GM19351 (cell line): ENCODE measurements around the gene DPYD.

Experiments
- ATAC-seq: cut with Tn5 transposase; IDR thresholded peaks from one replicate; pipeline ENCODE4 v1.9.1; 2021; ENCODE audit warnings: mild to moderate bottlenecking, moderate library complexity; ENCODE audit not compliant: unreplicated experiment

The DPYD gene

DNA sequence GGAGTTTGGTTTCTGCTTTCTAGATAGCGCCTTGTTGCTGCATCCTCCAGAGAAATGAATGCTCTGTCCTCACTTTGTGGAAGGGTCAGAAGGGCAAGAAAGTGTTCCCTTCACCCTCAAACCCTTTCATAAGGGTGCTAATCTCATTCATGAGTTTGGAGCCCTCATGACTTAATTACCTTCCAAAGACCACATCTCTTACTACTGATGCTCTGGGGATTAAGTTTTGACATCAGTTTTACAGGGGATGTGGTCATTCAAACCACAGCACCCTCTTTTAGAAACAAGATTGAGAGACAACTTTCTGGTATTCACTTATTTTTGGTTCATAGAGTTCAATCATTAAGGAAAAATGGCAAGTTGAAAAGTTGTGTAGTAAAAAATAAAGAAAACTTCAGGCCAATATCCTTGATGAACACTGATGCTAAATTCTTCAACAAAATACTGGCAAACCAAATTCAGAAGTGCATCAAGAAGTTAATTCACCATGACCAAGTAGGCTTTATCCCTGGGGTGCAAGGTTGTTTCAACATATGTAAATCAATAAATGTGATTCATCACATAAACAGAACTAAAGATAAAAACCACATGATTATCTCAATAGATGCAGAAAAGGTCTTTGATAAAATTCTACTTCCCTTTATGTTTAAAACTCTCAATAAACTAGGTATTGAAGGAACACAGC lies 757.1 kb downstream of the DPYD start:
- ATAC-seq, result peak; percentile 54

DNA sequence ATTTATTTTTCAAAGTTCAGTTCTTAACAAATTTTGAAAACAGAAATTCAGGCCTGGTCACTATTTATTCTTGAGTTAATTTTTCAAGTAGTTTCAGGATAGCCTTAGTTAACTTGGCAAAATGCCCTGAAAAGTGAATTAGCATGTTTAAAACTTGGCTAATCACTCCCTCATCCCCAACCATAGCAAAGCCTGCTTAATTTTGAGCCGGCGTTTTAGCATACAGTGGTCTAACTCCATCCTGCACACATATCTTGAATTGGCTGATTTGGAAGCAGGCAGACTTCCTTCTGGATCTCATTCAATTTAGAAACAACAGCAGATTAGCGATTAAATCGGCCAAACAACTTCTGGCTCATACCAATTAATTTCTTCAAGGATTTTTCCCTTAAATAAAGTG lies 760.0 kb downstream of the DPYD start:
- ATAC-seq, result no peak

DNA sequence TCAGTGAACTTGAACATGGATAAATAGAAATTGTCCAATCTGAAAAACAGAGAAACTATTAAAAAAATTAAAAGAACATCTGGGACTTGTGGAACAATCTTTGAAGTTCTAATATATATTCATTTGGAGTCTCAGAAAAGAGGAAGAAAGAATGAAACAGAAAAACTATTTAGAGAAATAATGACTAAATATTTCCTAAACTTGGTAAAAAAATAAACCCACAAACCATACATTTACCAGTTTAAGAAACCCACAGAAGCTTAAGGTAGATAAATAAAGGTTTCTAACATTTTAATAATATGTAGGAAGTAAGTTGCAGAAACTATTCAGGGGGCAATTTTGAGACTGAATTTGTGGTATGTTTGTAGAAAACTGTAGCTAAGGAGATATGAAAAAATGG lies 761.5 kb downstream of the DPYD start:
- ATAC-seq, result peak; percentile 60

DNA sequence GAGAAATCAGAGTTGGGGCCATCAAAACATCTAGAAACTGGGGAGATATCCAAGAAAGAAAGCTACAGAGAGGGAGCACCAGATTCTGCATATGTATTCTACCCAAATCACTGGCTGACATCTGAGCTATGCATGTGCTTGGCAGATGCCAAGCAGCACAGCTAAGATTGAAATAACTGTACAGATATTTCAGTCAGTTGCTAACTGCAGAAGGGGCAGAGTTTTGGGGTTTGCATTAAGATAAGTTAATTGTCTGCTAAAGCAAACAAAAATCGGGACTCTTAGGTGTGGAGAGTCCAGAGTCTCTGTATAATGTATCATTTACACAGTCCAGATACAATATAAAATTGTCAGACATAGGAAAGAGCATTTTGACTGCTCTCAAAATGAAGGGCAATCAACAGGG lies 762.1 kb downstream of the DPYD start:
- peak; percentile 10 for ATAC-seq

DNA sequence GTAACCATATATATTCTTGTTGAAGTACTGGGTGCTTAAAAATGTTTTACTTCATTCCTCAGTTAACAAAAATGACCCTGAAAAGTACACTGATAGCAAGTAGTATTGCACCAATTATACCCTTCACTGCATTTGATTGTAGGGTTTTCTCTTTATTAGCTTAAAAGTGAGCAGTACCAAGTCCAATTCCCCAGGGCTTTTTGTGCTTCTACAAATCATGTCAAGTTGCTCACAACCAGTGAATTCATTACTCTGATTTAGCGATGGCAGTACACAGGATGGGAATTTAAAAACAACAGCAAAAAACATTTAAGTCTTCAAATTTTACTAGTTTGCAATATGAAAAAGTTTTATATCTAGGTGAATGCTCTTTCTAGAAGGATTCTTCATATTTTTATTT lies 762.8 kb downstream of the DPYD start:
- no peak for ATAC-seq

DNA sequence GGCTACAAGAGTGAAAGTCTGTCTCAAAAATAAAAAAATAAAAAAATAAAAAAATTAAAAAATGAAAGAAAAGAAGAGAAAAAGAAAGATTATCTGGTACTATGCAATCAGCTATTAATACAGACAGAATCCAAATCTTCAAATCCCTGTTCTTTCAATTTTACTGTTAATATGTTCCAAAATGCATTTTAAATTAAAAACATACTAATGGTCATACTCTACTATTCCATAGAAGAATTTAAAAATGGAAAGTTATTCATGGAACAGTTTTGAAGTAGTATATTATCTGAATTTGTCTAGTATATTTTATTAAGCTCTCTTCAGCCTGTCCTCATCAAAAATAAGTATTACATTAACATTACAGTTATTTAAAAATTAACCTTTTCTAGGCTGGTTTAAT lies 769.2 kb downstream of the DPYD start:
- no peak for ATAC-seq

DNA sequence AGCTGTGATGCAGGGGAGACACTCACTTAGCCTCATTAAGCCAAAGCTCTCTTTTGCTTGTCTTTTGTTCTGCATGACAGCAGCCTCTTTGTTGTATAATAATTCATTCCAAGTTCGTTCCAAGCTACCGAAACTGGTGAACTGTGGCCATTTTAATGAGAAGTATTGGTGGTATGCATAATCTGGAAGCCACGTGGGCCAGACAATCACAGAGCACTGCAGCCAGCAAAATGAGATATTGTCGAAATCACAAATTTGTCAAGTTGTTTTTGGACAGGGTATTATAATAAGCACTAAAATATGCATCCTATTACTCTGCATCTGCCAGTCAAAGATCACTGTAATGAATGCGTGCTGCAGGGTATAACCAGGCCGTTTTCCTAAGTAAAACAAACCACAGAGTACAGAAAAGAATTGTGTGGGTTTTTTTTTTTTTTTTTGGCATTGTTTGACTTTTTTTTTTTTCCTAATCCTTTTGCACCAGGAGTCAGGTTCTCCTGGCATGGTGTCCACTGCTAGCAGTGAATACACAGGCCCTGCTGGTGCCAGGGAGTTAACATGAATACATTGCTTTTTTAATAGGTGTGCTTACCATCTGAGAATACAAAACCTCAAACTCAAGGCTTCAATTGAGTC lies 775.4 kb downstream of the DPYD start:
- no peak for ATAC-seq

DNA sequence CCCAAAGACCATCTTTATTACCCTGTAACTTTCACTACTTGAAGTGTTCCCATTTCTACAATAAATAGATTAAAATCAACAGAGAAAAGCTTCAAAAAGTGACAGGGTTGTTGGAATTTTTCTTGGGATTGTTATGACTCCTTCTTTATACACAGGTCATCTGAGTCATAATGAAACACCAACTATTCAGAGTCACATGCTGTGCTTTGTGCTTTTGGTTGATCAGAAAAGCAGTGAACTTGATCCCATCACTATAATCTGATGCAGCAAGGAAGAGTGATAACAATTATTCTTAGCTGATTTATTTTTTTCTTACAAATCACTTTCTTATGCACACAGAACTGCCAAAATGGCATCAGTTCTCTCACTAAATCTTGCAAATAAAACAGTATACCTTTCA lies 776.3 kb downstream of the DPYD start:
- no peak for ATAC-seq

DNA sequence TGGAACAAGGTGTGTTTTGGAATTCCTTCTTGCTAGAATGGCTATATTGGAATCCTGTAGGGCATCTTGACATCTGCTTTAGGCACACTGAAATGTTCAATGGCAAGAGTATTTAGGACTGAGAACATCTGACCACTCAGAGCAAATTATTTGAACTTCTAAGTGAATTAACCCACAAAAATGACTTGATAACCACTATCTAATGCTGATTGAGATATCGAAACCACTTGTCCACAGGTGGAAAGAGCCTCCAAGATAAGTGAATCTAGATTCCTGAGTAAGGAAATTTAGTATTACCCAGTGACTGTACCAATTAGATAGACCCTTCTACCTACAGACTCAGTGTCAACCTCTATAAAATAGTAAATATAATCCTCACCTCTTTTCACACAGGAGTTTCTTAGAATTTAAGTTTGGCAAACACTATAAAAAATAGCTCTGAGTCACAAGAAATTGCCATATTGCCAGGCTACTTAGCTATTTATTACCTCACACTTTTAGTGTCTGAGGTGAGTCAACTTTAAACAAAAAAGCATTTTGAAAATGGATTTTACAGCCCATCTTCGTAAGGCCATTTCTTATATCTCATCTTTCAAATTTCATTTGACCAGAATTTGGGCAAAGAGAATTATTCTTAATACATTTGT lies 777.5 kb downstream of the DPYD start:
- ATAC-seq, result no peak

DNA sequence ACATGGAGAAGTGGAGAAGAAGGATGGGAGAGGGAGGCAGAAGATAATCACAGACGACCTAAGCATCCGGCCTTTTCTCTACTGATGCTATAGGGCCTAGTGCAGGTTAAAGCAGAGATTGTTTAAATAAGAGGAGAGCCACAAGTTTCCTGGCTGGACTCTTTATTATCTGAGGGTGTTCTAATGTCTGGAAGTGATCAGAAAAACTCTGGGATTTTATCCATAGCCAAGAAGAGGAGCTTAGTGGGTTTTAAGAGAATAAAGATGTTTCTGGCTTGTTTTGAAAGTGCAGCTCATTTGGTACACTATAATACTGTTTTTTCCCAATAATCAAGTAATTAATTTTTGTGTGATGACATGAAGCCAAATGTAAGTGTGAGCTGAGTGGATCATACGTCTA lies 780.2 kb downstream of the DPYD start:
- no peak for ATAC-seq

DNA sequence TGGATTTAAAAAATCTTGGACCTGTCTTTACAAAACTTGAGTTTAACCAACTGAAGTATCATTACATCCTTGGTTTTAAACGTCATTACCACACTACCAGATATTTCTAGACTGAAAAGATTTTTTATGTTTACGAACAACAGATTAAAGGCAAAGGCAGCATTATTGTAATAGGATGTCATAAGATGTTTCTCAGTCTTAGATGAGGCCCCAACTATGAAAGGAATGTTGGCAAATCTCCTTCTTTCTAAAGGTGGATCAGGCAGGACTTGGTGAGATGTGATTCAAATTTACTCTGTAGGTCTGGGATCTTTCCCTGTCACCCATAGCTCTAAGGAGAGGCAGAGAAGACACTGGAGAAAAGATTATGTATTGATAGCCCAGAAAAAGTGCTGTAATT lies 781.3 kb downstream of the DPYD start:
- ATAC-seq, result no peak

DNA sequence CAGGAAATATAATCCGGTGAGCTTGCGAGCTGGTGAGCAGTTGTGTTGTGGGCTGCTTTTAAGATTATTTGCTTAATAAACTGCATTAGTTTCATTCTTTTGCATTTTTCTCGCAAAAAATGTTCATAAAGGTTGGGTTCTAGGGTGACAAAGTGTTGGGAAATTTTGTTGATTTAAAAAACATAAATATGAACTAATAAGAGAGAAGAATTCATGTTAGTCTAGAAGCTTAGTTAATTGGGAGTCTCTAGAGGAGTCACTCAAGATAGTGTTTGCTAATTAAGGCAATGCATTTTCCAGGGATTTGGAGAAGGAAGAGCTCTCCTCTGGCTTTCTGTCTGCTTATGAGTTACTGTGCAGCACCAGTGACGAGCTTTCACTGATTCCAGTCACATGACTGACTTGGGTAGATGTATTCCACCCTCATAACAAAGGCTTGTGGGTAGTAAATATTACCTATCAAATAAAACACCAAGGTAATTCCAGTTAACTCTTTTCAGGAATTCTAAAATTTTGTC lies 782.3 kb downstream of the DPYD start:
- peak; percentile 55 for ATAC-seq

DNA sequence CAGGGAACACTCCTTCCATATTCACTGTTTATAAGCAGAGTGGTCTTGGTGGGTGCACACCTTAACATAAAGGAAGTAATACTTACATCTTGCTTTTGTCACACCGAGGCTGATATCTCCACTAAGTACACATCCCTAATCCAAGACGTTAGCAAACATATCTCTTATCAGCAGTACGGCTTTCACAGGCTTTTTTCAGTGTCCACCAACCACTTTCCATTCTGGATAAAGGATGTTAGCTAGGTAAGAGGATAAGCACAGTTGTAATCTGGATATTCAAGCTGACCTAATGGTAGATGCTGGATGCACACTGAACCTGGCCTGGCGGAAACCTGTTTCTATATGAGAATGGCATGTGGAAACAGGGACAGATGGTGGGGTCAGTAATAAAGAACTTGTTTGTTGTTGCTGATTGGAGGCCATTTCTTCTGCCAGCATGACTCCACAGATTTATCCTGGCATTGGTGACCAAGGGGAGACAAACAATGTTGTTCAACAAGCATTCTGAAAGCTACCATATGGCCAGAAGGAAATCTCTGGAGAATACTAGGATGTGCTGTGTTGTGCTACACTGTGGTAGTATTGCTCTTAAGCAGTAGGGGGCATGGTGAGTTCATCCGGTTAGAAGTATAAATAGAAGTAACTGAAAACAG lies 782.8 kb downstream of the DPYD start:
- peak; percentile 100 for ATAC-seq

DNA sequence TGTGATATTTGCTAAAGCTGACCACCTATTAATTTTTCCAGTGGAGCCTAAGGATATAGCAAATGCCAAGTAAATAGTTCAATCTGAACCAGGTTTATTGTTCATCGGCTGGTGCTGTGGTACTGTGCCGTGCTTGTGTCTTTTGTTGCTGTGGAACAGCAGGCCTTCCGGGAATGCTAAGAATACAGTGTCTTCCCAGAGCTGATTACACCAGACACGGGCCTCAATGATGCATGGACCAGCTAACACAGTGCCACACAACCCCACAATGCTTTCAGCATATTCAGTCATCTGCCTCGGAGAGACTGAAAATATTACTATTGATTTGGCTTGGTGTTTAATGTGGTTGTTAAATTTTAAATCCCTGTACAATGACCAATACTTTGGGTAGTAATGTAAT lies 783.8 kb downstream of the DPYD start:
- no peak for ATAC-seq

DNA sequence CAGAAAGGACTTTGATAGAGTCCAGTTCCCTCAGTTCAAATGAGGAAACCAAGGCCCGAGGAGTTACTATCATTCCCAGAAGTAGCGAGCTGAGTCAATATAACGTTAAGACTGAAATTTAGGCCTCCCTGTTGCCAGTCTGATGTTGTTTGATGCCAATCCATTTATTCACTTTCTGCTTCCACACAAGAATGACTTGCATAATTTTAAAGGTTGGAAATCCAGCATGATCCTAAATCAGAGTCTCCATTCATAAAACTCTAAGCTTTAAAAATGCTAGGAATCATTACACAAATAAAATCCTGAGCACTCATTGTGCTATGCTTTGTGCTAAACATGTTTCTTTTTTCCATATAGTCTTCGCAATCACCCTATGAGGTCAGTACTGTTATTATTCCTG lies 784.9 kb downstream of the DPYD start:
- no peak for ATAC-seq

DNA sequence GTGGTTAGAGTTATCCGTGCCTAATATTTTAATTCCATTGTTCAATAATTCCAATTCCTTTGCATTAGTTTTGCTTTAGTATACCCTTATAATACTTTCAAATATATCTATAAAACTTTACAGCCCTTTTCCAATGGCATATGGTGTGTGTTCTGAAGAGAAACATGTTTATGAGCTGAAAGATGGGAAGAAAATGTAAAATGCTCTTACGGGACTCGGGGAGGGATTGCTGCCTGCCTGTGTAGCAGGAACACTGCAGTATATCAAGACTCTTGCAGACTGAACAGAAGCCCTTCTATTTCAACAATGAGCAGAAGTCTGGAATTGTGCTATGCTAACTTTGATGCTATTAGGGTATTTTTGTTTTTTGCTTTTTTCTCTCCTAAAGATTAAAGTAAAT lies 792.4 kb downstream of the DPYD start:
- no peak for ATAC-seq

DNA sequence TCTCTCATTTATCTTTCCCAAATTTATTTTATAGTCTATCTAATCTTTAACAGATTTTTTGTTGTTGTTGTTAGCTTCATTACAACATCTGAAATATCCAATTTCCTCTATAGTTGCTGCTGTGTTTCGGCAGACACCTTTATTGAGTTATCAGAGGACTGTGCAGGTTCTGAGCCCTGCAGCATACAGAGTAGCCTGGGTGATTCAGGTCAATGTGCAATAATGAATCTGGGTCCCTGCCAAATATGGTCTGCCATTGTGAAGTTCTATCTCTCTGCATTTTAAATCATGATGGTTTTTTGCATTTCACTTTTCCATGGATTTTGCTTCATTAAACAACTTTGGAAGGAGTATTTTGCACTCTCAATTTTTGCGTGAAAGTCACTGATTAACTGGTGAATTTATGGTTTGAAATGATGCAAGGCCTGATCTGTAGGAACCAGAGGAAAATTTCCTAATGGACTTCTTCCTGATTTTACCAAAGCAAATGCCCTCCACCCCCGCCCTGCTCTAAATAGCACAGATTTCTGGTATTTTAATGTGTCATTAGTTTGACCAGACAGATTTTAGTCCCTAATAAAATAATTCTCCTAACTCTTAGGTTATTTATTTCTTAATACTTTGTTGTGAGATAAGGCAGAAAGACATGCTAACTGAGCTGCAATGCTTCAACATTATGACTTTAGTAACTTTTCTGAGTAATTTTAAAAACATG lies 797.0 kb downstream of the DPYD start:
- ATAC-seq, result no peak

DNA sequence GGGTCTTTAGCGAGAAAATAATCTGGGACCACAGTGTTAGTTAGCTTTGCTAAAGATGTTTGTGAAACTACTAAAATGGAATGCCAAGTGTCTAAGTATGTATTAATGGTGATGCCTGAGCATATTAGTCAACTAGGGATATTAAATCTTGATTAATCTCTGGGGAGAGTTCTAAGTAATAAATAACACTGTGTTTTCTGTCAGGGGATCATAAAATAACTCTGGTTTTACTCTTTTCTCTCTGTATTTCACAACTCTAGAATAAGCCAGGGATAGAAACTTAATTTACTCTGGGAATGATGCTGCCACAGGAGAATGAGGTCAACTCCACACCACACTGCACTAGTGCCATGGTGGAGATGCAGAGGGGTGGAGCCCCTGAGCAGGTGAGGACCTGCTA lies 800.0 kb downstream of the DPYD start:
- ATAC-seq, result no peak

DNA sequence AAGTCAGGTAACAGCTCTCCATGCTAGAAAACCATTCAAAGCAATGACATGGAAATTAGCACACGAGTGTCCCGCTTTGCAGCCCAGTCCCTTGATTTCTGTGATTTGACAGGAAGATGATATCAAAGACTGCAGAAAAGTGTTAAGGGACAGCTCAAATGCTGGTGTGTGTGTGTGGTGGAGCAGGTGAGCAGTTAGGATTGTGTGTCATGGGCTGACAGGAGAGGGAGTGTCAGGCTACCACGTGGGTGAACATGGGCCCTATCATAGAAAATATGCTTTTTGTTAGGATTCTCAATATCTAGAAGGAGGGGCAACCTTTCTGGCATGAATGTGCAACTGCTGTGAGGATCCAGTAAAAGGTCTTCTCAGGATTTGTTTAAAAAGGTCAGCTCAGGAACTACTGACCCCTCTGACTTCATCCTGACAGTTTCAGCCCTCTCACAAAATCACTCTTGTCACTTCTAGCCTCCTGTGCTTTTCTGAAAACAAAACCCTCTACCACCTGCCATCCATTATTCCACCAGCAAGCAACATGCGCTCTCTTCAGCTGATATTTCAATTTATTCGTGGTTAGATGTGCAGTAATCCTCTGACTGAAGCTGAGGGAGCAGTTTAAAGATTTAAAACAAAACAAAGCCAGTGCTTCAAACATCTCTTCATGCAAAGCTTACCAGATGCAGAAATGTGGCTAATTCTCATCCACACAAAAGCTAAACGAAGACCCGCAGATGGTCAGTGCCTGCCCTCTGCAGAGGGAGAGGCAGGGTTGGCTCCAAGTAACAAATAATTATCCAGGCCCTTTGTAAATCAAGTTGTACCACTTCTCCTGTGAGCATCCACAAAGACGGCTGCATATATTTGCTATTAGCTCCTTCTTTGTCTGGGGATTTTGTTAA lies 801.3 kb downstream of the DPYD start:
- ATAC-seq, result no peak

DNA sequence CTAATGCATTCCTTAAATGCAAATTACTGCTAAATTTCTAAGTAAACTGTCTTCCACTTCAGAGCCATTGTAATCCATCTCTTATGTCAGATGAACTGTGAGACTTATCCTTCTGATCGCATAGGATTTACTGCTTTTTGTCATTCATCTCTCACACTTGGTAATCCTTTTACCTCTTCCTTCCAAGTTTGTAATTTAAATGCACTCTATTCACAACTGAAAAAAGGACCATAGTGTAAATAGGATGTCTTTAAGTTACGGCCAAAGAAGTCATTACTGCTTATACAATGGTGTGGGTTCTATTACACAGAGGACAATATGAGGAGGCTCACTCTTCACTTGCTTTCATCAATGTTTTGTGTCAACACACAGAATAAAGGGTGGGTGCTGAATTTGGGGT lies 806.0 kb downstream of the DPYD start:
- ATAC-seq, result no peak
